Cardiac muscle cell (in vitro differentiated cells and primary cell): ENCODE results near the gene VNN1. TPM values are rescaled to one million over a fixed set of nuclear protein-coding genes. Genes with fewer than 3 reads are reported as not detected.
"Not testable (repeated sequence)": the region's sequence is repeated elsewhere in the genome, so short reads cannot be mapped to it uniquely, and the experiment has no call there.

Experiments used
- DNase-seq, 2 donors: peaks; one replicate each; pipeline versions ENCODE4 v3.0.0 to v3.0.0-alpha.2; 2010 to 2017; ENCODE audit warnings: low read depth in 1 of 2, low spot score in 1 of 2
- H3K27ac ChIP-seq: fragments of 200-600 bp; sonication (generic); 2 replicates; pipeline ENCODE4 v1.5.1; 2016
- H3K27me3 ChIP-seq: fragments of 200-600 bp; sonication (generic); 2 replicates; pipeline ENCODE4 v1.6.0; 2016; ENCODE audit warnings: control low read depth
- H3K36me3 ChIP-seq: fragments of 200-600 bp; sonication (generic); 2 replicates; pipeline ENCODE4 v1.5.1; 2016; ENCODE audit warnings: control low read depth
- H3K4me1 ChIP-seq: fragments of 200-600 bp; sonication (generic); 2 replicates; pipeline ENCODE4 v1.8.1; 2017; ENCODE audit warnings: low read depth, mild to moderate bottlenecking, mixed run types
- H3K4me3 ChIP-seq: fragments of 200-600 bp; sonication (generic); 2 replicates; pipeline ENCODE4 v1.5.1; 2016; ENCODE audit warnings: mild to moderate bottlenecking
- H3K9me3 ChIP-seq: fragments of 200-600 bp; sonication (generic); 2 replicates; pipeline ENCODE4 v1.5.1; 2017; ENCODE audit warnings: low read depth, mild to moderate bottlenecking, control low read depth
- polyA plus RNA-seq: library from polyadenylated mRNA; unstranded; fragments of >200 nt; fragmentation: Nextera tagmentation; extraction: Ambion mirVana; gene quantifications from 2 replicates; pipeline ENCODE4 v1.2.1, GENCODE V29; 2016
- total RNA-seq: library from RNA; depleted of rRNA; stranded (reverse); fragments of >200 nt; gene quantifications from 2 replicates; pipeline ENCODE4 v1.2.3, GENCODE V29; 2016
- TF ChIP-seq, protein P1 (sequence below): IDR thresholded peaks from 2 replicates; pipeline ENCODE4 v1.5.1; 2012; ENCODE audit warnings: low read depth, mild to moderate bottlenecking, low read length

Gene VNN1
- total and polyA plus RNA-seq, 2 experiments from 2014 or later = not detected

DNA sequence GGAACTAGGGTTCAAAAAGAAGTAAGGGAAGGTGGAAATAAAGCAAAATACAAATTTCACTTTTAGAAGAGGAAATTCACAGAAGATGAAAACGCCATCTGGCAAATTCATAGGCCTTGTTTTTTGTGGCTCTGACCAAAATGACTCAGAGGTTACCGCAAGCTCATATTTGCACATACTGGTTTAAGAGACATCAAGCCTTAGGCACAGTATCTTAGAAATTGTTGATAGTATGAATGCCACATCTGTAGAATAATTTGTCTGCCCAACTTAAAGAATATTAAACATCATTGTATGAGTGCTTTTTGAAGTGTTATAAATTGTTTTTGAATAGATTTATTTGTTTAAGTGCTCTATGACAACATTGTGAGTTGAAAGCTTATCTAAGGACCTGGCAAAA, 65.5 kb downstream of the VNN1 start:
- Histone ChIP-seq H3K9me3 (no peaks in the 10 kb centered on the region), H3K36me3 (no peaks in the 10 kb centered on the region), H3K27ac (no peak overlapping the region), H3K27me3 (no peaks in the 10 kb centered on the region), H3K4me1 (no peaks in the 10 kb centered on the region), H3K4me3 (no peak overlapping the region)
- TF ChIP-seq, protein P1, sequence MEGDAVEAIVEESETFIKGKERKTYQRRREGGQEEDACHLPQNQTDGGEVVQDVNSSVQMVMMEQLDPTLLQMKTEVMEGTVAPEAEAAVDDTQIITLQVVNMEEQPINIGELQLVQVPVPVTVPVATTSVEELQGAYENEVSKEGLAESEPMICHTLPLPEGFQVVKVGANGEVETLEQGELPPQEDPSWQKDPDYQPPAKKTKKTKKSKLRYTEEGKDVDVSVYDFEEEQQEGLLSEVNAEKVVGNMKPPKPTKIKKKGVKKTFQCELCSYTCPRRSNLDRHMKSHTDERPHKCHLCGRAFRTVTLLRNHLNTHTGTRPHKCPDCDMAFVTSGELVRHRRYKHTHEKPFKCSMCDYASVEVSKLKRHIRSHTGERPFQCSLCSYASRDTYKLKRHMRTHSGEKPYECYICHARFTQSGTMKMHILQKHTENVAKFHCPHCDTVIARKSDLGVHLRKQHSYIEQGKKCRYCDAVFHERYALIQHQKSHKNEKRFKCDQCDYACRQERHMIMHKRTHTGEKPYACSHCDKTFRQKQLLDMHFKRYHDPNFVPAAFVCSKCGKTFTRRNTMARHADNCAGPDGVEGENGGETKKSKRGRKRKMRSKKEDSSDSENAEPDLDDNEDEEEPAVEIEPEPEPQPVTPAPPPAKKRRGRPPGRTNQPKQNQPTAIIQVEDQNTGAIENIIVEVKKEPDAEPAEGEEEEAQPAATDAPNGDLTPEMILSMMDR = no peak
- peak in 1 of 2 donors; percentile 76 for DNase-seq

DNA sequence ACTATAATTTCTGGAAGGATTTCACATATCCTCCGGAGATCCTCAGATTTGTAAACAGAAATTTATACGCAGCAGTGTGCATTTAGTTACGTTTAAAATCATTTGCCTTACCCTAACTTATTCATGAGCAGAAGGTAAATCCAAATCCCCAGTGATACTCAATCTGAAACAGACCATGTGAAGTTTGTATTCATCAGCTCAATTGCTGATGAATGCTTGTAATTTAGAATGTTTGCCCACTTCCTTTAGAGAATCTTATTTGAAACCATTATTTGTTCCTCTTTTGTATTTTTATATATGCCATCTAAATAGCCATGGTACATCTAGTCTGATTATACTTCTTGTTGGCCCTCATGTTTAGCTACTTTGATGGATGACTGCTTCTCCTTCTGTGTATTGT, 70.3 kb downstream of the VNN1 start:
- no peak for DNase-seq
- Histone ChIP-seq H3K36me3 (no peaks in the 10 kb centered on the region), H3K4me1 (no peaks in the 10 kb centered on the region), H3K27ac (no peak overlapping the region), H3K4me3 (no peak overlapping the region), H3K9me3 (no peaks in the 10 kb centered on the region), H3K27me3 (no peaks in the 10 kb centered on the region)
- TF ChIP-seq, protein P1 = no peak

DNA sequence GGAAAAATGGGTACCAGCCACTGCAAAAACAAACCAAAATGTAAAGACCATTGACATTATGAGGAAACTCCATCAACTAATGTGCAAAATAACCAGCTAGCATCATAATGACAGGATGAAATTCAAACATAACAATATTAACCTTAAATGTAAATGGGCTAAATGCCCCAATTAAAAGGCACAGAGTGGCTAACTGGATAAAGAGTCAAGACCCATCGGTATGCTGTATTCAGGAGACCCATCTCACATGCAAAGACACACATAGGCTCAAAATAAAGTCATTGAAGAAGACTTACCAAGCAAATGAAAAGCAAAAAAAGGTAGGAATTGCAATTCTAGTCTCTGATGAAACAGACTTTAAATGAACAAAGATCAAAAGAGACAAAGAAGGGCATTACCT, 76.7 kb downstream of the VNN1 start:
- DNase-seq, H3K36me3 ChIP-seq, H3K4me3 ChIP-seq, H3K4me1 ChIP-seq, H3K27me3 ChIP-seq, H3K9me3 ChIP-seq, H3K27ac ChIP-seq: not testable (repeated sequence)

DNA sequence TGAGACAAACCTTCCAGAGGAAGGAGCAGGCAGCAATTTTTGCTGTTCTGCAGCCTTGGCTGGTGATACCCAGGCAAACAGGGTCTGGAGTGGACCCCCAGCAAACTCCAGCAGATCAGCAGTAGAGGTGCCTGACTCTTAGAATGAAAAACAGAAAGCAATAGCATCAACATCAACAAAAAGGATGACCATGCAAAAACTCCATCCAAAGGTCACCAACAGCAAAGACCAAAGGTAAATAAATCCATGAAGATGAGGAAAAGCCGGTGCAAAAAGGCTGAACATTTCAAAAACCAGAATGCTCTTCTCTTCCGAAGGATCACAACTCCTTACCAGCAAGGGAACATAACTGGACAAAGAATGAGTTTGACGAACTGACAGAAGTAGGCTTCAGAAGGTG, 77.9 kb downstream of the VNN1 start:
- H3K4me1 ChIP-seq, H3K4me3 ChIP-seq, H3K27ac ChIP-seq, DNase-seq, H3K36me3 ChIP-seq, H3K27me3 ChIP-seq, H3K9me3 ChIP-seq: not testable (repeated sequence)

DNA sequence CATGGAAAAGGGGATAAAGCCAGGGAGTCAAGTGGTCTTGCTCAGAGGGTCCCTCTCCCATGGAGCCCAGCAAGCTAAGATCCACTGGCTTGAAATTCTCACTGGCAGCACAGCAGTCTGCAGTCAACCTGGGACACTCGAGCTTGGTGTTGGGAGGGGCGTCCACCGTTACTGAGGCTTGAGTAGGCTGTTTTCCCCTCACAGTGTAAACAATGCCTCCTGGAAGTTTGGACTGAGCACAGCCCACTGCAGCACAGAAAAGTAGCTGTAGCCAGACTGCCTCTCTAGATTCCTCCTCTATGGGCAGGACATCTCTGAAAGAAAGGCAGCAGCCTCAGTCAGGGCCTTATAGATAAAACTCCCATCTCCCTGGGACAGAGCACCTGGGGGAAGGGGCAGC, 78.6 kb downstream of the VNN1 start:
- not testable (repeated sequence) for H3K27me3 ChIP-seq, H3K36me3 ChIP-seq, H3K9me3 ChIP-seq, H3K4me1 ChIP-seq, H3K27ac ChIP-seq, H3K4me3 ChIP-seq, DNase-seq

DNA sequence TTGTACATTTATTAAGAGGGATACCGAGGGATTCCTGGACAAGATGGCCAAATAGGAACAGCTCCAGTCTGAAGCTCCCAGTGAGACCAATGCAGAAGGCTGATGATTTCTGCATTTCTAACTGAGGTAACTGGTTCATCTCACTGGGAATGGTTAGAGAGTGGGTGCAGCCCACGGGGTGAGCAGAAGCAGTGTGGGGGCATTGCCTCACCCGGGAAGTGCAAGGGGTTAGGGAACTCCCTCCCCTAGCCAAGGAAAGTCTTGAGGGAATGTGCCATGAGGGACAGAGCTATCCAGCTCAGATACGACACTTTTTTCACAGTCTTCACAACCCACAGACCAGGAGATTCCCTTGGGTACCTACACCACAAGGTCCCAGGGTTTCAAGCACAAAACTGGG, 79.1 kb downstream of the VNN1 start:
- H3K4me3 ChIP-seq = no peak overlapping the region
- no peaks in the 10 kb centered on the region for H3K36me3 ChIP-seq
- no peaks in the 10 kb centered on the region for H3K9me3 ChIP-seq
- DNase-seq = no peak
- H3K27ac ChIP-seq = no peak overlapping the region
- H3K27me3 ChIP-seq = no peaks in the 10 kb centered on the region
- TF ChIP-seq, protein P1 = no peak
- no peaks in the 10 kb centered on the region for H3K4me1 ChIP-seq

DNA sequence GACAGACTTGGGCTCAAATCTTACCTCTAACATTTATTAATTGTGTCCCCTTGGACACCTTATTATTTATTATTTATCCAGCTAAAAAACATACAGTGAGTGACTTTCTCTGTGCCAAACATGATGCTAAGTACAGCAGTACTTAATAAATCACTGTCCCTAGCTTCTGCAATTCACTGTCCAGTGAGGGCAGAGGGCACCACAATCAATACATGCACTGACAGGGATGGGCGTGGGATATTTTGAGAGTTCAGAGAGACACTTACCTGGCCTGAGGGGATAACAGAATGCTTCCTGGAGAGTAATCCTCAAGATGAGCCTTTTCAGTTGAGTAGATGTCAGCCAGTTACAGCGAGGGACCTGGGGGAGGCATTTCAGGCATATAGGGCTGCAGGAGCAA, 80.5 kb downstream of the VNN1 start:
- Histone ChIP-seq H3K27ac (no peak overlapping the region), H3K27me3 (no peaks in the 10 kb centered on the region), H3K4me1 (no peaks in the 10 kb centered on the region), H3K9me3 (no peaks in the 10 kb centered on the region), H3K4me3 (no peak overlapping the region), H3K36me3 (no peaks in the 10 kb centered on the region)
- TF ChIP-seq, protein P1 = no peak
- no peak for DNase-seq

Other genes starting within 250 kb of the VNN1 start
- gene STX7, start 200.9 kb downstream of the VNN1 start, total RNA-seq = 25.3 and 37.2 TPM in 2 replicates
- 28.6 and 44.9 TPM in 2 replicates for gene STX7, start 200.9 kb downstream of the VNN1 start, polyA plus RNA-seq
- gene TAAR9, start 175.8 kb downstream of the VNN1 start, total RNA-seq = not detected in 2 replicates
- not detected in 2 replicates for gene TAAR9, start 175.8 kb downstream of the VNN1 start, polyA plus RNA-seq
- gene TAAR8, start 161.4 kb downstream of the VNN1 start, total RNA-seq = not detected in 2 replicates
- gene TAAR8, start 161.4 kb downstream of the VNN1 start, polyA plus RNA-seq = not detected in 2 replicates
- not detected in 2 replicates for gene TAAR6, start 143.7 kb downstream of the VNN1 start, total RNA-seq
- not detected in 2 replicates for gene TAAR6, start 143.7 kb downstream of the VNN1 start, polyA plus RNA-seq
- not detected in 2 replicates for gene TAAR5, start 124.3 kb downstream of the VNN1 start, total RNA-seq
- not detected in 2 replicates for gene TAAR5, start 124.3 kb downstream of the VNN1 start, polyA plus RNA-seq
- not detected in 2 replicates for gene TAAR2, start 89.8 kb downstream of the VNN1 start, total RNA-seq
- not detected in 2 replicates for gene TAAR2, start 89.8 kb downstream of the VNN1 start, polyA plus RNA-seq
- not detected in 2 replicates for gene TAAR1, start 54.9 kb downstream of the VNN1 start, total RNA-seq
- gene TAAR1, start 54.9 kb downstream of the VNN1 start, polyA plus RNA-seq = not detected in 2 replicates
- gene VNN2, start 43.8 kb upstream of the VNN1 start, total RNA-seq = not detected in 2 replicates
- not detected in 2 replicates for gene VNN2, start 43.8 kb upstream of the VNN1 start, polyA plus RNA-seq
- 9.3 and 12.6 TPM in 2 replicates for gene SLC18B1, start 84.6 kb upstream of the VNN1 start, total RNA-seq
- gene SLC18B1, start 84.6 kb upstream of the VNN1 start, polyA plus RNA-seq = 18.7 and 24.8 TPM in 2 replicates
- gene RPS12, start 100.5 kb upstream of the VNN1 start, total RNA-seq = 579 and 830 TPM in 2 replicates
- 348 and 386 TPM in 2 replicates for gene RPS12, start 100.5 kb upstream of the VNN1 start, polyA plus RNA-seq